Measurements from ENCODE around the gene ABCB10. TPM values are rescaled to one million over a fixed set of nuclear protein-coding genes. Genes with fewer than 3 reads are reported as not detected.

ABCB10 gene
- total RNA-seq, 1 experiment from 2014 or later, result 17.5 TPM

DNA sequence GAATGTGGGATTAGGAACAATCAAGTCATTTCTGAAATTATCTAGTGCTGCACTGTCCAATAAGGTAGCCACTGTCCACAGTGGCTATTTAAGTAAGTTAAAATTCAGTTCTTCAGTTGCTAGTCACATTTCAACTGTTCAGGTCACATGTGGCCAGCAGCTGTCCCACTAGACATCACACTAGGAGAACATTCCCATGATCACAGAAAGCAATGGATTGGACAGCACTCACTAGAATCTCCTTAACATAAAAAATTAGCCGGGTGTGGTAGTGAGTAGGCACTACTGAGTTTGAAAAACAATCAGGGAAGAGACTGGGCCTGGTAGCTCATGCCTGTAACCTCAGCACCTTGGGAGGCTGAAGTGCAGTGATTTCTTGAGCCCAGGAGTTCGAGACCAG, 84.0 kb downstream of the ABCB10 start:
- DNase-seq (ENCODE audit: low read depth), result peak; percentile 2

DNA sequence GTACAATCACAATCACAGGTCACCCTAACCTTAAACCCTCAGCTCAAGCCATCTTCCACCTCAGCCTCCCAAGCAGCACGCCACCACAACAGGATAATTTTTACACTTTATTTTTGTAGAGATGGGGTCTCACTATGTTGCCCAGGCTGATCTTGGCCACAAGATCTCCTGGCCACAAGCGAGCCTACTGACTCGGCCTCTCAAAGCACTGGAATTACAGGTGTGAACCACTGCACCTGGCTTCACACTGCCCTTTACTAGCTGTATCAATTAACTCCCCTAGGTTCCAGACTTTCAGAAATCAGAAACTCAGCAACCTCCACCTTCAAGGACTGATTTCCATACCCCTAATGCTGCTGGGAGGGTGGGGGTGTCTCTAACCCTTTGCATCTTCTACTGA, 87.3 kb downstream of the ABCB10 start:
- no peak for DNase-seq (ENCODE audit: low read depth)

DNA sequence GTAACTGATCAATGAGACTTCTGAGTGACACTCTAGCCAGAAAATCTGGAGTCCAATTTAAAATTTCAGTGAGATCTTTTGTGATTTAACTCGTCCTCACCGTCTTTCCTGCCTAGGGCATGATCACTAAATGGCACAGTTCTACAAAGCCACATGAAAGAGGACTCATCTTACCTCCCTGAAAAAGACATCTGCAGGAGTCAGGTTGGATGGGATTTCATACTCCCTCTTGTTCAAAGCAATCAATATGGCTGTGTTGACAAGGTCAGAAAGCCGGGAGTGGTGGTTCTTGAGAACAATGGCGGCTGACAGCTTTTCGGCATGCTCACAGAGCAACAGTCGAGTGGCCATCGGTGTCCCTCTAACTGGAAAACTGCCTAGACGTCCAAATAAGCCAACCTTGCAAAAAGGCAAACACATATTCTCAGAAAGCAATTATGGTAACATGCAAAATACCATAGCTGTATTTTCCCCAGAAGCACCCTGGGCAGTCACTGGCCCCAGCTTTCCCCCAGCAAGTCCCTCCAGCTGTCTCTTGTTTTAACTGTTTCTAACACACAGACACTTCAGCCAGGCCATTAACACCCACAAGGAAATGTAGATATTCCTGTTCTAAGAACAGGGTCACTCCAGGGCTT, 88.0 kb downstream of the ABCB10 start:
- DNase-seq (ENCODE audit: low read depth), result no peak

DNA sequence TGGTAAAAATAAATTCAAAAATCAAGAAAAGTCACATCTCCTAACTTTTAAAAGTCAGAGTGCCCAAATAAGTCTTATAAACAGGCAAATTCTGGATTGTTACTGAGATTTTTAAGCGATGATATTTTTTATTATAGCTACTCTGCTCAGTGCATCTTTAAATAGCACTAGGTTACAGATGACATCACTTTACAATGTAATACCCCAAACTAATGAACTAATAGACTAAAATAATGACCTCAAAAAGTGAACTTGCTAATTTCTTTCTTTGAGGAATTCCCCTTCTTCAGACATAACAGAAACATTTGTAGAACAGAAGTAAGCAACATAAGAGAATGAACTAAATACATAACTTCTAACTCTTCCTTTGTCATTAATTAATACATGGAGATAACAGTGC, 91.6 kb downstream of the ABCB10 start:
- DNase-seq (ENCODE audit: low read depth), result no peak

Other genes with a start within 250 kb of the ABCB10 start
- 19.1 and 22.8 TPM in 2 replicates for gene CCSAP, start 215.7 kb downstream of the ABCB10 start, total RNA-seq (2014; rRNA removed; shearing (Covaris generic))
- not detected in 2 replicates for gene ACTA1, start 124.6 kb downstream of the ABCB10 start, total RNA-seq (2014; rRNA removed; shearing (Covaris generic))
- gene NUP133, start 50.4 kb downstream of the ABCB10 start, total RNA-seq (2014; rRNA removed; shearing (Covaris generic)), result 33.1 and 33.2 TPM in 2 replicates
- gene TAF5L, start 67.4 kb upstream of the ABCB10 start, total RNA-seq (2014; rRNA removed; shearing (Covaris generic)), result 13.5 and 13.9 TPM in 2 replicates
- gene URB2, start 67.5 kb upstream of the ABCB10 start, total RNA-seq (2014; rRNA removed; shearing (Covaris generic)), result 4.7 and 6.3 TPM in 2 replicates